Activated CD8-positive, alpha-beta T cell treated with anti-CD3 and anti-CD28 coated beads for 36 hours (primary cell): ENCODE measurements around the gene MEGF8. TPM values are rescaled to one million over a fixed set of nuclear protein-coding genes. Genes with fewer than 3 reads are reported as not detected.

Experiments used
- ATAC-seq: fragments of 200-7000 bp; cut with Tn5 transposase; one replicate; pipeline ENCODE4 v1.10.0; 2021; ENCODE audit warnings: mild to moderate bottlenecking, moderate library complexity
- CTCF ChIA-PET: fragments of 350-600 bp; sonication (Branson Sonifier 250); formaldehyde crosslinking; loops from one replicate; lab custom pipeline; 2021; ENCODE audit warnings: antibody characterized with exemption; lab: Charles Lee
- POLR2A ChIA-PET: fragments of 350-600 bp; sonication (Branson Sonifier 250); formaldehyde crosslinking; loops from one replicate; lab custom pipeline; 2021; ENCODE audit warnings: antibody characterized with exemption; lab: Charles Lee
- DNase-seq: peaks from one replicate; pipeline ENCODE4 v3.0.0-alpha.2; 2020
- H3K27ac Mint-ChIP-seq: one replicate; pipeline ENCODE4 v1.8.0; 2021; ENCODE audit warnings: mild to moderate bottlenecking, mixed read lengths
- H3K27me3 Mint-ChIP-seq: one replicate; pipeline ENCODE4 v1.8.0; 2021; ENCODE audit warnings: mixed read lengths
- H3K36me3 Mint-ChIP-seq: one replicate; pipeline ENCODE4 v1.8.0; 2021; ENCODE audit warnings: low read depth, mixed read lengths
- H3K4me1 Mint-ChIP-seq: one replicate; pipeline ENCODE4 v1.8.0; 2021; ENCODE audit warnings: low read depth, mixed read lengths
- H3K4me3 Mint-ChIP-seq: one replicate; pipeline ENCODE4 v1.8.0; 2021; ENCODE audit warnings: mild to moderate bottlenecking, moderate library complexity, mixed read lengths
- H3K9me3 Mint-ChIP-seq: one replicate; pipeline ENCODE4 v1.8.0; 2021; ENCODE audit warnings: mixed read lengths
- intact Hi-C: fragments of 100-400 bp; cut with micrococcal nuclease; formaldehyde crosslinking; loops from one replicate; pipeline ENCODE4 v1.10.0; 2022
- total RNA-seq, 2 experiments: library from RNA; stranded (reverse); gene quantifications; one replicate each; pipeline ENCODE4 v1.2.3, GENCODE V29; 2021
- TF ChIP-seq, protein P1 (sequence below): fragments of 200-600 bp; IDR thresholded peaks from one replicate; pipeline ENCODE4 v1.8.0; 2022; ENCODE audit warnings: antibody characterized with exemption, mild to moderate bottlenecking

The MEGF8 gene
- total RNA-seq, 2 experiments from 2014 or later: 7.0 to 8.0 TPM

DNA sequence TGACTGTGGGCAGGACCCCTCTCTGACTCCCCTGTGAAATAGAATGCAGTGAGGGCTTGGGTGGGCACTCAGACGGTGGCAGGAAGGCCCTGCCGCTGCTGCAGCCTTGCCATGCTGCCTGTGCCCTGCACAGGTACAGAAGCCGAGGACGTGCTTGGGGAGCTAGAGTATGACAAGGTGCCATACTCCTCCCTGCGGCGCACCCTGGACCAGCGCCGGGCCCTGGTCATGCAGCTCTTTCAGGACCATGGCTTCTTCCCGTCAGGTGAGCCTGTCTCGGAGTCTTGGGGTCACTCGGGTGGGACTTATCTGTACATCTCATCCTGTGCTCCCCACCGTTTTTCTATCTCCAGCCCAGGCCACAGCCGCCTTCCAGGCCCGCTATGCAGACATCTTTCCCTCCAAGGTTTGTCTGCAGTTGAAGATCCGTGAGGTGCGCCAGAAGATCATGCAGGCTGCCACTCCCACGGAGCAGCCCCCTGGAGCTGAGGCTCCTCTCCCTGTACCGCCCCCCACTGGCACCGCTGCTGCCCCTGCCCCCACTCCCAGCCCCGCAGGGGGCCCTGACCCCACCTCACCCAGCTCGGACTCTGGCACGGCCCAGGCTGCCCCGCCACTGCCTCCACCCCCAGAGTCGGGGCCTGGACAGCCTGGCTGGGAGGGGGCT lies 30.8 kb upstream of the MEGF8 start:
- TF ChIP-seq, protein P1, sequence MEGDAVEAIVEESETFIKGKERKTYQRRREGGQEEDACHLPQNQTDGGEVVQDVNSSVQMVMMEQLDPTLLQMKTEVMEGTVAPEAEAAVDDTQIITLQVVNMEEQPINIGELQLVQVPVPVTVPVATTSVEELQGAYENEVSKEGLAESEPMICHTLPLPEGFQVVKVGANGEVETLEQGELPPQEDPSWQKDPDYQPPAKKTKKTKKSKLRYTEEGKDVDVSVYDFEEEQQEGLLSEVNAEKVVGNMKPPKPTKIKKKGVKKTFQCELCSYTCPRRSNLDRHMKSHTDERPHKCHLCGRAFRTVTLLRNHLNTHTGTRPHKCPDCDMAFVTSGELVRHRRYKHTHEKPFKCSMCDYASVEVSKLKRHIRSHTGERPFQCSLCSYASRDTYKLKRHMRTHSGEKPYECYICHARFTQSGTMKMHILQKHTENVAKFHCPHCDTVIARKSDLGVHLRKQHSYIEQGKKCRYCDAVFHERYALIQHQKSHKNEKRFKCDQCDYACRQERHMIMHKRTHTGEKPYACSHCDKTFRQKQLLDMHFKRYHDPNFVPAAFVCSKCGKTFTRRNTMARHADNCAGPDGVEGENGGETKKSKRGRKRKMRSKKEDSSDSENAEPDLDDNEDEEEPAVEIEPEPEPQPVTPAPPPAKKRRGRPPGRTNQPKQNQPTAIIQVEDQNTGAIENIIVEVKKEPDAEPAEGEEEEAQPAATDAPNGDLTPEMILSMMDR: no peak
- H3K4me3 Mint-ChIP-seq: no peak overlapping the region
- no peak for DNase-seq
- no peak overlapping the region for H3K27ac Mint-ChIP-seq
- intact Hi-C loops: no loop called here
- peaks cover 22% of the 10 kb centered on the region for H3K36me3 Mint-ChIP-seq
- H3K9me3 Mint-ChIP-seq: no peaks in the 10 kb centered on the region
- no peak for ATAC-seq
- no peaks in the 10 kb centered on the region for H3K27me3 Mint-ChIP-seq
- ChIA-PET CTCF (interaction anchor here (0.8 to 2.8 kb wide), 6 partner anchors 10 to 57 kb away, joined by 3 to 14 read pairs (median 4); no protein-coding TSS in a partner anchor), POLR2A (interaction anchor here (0.9 to 1.0 kb wide), 2 partner anchors 12 to 94 kb away, joined by 3 read pairs; no protein-coding TSS in a partner anchor)
- H3K4me1 Mint-ChIP-seq: peaks cover 6% of the 10 kb centered on the region

DNA sequence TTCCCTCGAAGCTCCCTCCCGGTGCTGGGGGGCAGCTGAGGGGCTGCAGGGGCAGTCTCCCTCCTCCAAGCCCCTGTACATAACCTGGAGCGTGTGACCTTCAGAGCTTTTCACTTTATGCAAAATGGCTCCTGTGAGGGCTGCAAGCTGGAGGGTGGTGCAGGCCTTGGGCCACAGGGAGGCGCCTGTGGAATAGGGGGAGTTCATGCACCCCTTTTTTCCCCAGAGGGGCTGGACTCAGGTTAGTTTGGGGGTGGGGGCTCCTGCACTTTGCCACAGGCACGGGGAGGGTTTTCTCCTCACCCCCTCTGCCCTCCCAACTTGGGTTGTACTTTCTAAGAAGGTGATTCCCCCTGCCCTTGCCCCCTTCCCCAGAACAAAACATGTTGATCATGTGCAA lies 30.1 kb upstream of the MEGF8 start:
- ChIA-PET CTCF (interaction anchor here (0.6 to 2.8 kb wide), 8 partner anchors 11 to 183 kb away, joined by 3 to 14 read pairs (median 4); partner anchors contain the start of gene GSK3A), POLR2A (interaction anchor here (0.9 to 1.2 kb wide), 3 partner anchors 13 to 95 kb away, joined by 3 read pairs; no protein-coding TSS in a partner anchor)
- no peak overlapping the region for H3K27ac Mint-ChIP-seq
- intact Hi-C loops: no loop called here
- H3K36me3 Mint-ChIP-seq: peaks cover 22% of the 10 kb centered on the region
- no peak overlapping the region for H3K4me3 Mint-ChIP-seq
- H3K4me1 Mint-ChIP-seq: peaks cover 6% of the 10 kb centered on the region
- TF ChIP-seq, protein P1: no peak
- H3K27me3 Mint-ChIP-seq: no peaks in the 10 kb centered on the region
- H3K9me3 Mint-ChIP-seq: no peaks in the 10 kb centered on the region
- ATAC-seq: no peak
- no peak for DNase-seq

DNA sequence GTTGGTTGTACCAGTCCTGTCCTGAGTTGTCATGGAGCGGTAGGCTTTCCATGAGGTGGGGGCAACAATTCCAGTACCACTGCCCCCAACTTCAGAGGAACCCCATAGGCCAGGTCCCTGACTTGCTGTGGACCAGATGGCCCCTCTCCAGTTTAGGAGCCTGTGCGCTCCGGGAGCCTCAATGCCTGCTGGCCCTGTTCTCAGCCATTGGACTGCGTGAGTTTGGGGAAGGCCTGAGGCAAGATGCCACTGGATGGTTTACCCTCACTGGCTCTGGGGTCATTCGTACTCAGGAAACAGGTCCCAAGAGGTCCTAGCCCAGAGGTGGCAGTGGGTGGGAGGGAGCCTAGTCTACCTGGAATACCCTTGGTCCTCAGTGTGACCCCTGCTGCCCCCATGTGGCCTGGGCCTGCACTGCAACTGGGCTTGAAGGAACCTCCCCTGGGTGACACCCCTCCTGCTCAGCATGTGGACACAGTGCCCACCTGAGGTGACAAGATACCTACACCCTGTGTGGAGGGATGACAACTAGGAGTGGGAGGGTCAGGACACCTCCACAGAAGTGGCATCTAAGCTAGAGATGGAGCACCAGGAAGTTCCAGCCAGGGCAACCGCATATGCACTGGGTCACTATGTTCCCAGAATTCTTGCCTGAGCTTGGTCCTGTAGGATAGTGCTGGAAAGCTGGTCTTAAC lies 29.5 kb upstream of the MEGF8 start:
- peaks cover 6% of the 10 kb centered on the region for H3K4me1 Mint-ChIP-seq
- H3K4me3 Mint-ChIP-seq: no peak overlapping the region
- no peaks in the 10 kb centered on the region for H3K27me3 Mint-ChIP-seq
- H3K27ac Mint-ChIP-seq: peak overlapping the region; percentile 15
- CTCF ChIA-PET: interaction anchor here (0.6 to 2.8 kb wide), 19 partner anchors 8 to 183 kb away, joined by 3 to 14 read pairs (median 4); partner anchors contain the start of genes GSK3A and POU2F2
- peak; percentile 99 for ATAC-seq
- H3K36me3 Mint-ChIP-seq: peaks cover 22% of the 10 kb centered on the region
- POLR2A ChIA-PET: interaction anchor here (0.9 to 1.2 kb wide), 6 partner anchors 12 to 25 kb away, joined by 3 read pairs; no protein-coding TSS in a partner anchor
- intact Hi-C loops: no loop called here
- H3K9me3 Mint-ChIP-seq: no peaks in the 10 kb centered on the region
- peak; percentile 95 for DNase-seq
- TF ChIP-seq, protein P1: peak; percentile 94

DNA sequence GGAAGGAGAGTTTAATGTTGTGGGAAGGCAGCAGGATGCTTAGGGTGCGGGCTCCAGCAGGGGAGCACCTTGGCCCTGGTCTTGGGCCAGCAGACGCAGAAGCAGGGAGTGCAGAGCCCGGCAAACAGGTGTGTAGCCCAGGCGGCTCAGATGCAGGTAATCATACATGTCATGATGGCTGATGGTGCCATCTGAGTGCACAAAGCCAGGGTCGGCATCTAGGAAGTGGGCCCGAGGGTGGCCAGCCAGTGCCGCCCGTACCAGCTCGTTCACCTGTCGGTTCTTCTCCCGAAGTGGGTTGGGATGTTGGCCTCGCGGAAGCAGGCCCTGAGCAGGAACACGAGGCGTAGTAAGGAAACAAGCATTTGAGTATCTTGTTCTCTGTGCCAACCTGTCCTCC lies 28.4 kb upstream of the MEGF8 start:
- CTCF ChIA-PET: interaction anchor here (0.8 to 2.8 kb wide), 15 partner anchors 9 to 174 kb away, joined by 3 to 14 read pairs (median 4); partner anchors contain the start of genes GSK3A and POU2F2
- H3K4me3 Mint-ChIP-seq: no peak overlapping the region
- no peaks in the 10 kb centered on the region for H3K27me3 Mint-ChIP-seq
- intact Hi-C loops: no loop called here
- POLR2A ChIA-PET: interaction anchor here (0.9 to 1.3 kb wide), 4 partner anchors 12 to 52 kb away, joined by 3 read pairs; no protein-coding TSS in a partner anchor
- TF ChIP-seq, protein P1: no peak
- peaks cover 18% of the 10 kb centered on the region for H3K36me3 Mint-ChIP-seq
- no peak for DNase-seq
- no peaks in the 10 kb centered on the region for H3K9me3 Mint-ChIP-seq
- no peak for ATAC-seq
- H3K4me1 Mint-ChIP-seq: peaks cover 12% of the 10 kb centered on the region
- no peak overlapping the region for H3K27ac Mint-ChIP-seq
